ENCODE measurements around the gene MPRIP.
"Not testable (repeated sequence)": the region's sequence is repeated elsewhere in the genome, so short reads cannot be mapped to it uniquely, and the experiment has no call there.

The MPRIP gene

DNA sequence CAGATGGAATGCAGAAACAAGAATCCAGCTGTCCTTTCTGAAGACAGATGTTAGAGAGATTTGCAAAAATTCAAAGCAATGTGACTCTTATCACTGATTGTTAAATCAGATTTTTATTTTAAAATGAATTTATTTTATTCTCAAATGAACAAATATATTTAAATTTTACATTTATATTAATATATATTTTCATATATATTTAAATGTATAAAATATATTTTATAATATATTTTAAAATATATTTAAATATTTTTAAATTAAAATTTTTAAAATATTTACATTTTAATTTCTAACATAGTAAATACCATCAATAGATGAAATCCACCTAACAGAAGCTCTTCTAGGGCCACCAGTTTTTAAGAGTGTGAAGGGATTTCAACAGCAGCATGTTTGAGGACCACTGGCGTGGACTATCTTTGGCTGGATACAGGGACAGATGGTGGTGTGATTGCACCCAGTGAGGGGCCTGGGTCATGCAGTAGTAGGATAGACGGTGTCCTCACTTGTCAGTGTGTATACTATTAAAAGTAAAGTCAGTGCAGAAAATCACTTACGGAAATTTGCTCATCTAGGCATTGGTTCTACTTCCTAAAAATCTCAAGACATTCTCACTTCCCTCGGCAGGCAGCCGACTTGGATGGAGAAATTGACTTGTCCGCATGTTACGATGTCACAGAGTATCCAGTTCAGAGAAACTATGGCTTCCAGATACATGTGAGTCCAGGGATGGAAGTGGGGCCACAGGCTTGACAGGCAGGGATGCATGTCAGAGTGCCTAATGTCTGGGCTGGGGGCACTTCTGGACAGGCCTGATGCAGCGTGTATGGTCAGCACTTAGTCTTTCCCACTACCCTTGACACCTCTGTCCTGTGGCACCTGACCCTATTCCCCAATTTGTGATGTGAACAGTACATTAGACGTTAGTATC lies 107.5 kb downstream of the MPRIP start:
- DNase-seq (ENCODE audit: low read depth) = no peak

DNA sequence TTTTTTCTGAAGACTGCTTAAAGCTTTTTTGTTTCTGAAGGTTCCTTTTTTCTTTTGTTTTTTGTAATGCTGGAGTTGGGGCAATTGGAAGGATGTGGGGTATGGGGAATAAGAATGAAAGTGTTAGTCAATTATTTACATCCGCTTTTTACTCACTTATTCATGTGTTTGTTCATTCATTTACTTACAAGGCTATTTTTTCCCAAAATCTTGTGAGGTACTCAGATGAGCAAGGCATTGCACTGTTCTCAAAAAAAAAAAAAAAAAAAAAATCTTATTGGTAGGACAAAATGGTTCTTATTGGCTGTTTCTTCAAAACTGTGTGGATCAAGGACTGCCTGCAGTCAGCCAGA lies 108.2 kb downstream of the MPRIP start:
- no peak for DNase-seq (ENCODE audit: low read depth)

GRCh38 chr17:17151055-17151454 lies 108.8 kb downstream of the MPRIP start:
- peak; percentile 68 for DNase-seq (ENCODE audit: low read depth)

GRCh38 chr17:17151541-17151940 lies 109.3 kb downstream of the MPRIP start:
- no peak for DNase-seq (ENCODE audit: low read depth)

DNA sequence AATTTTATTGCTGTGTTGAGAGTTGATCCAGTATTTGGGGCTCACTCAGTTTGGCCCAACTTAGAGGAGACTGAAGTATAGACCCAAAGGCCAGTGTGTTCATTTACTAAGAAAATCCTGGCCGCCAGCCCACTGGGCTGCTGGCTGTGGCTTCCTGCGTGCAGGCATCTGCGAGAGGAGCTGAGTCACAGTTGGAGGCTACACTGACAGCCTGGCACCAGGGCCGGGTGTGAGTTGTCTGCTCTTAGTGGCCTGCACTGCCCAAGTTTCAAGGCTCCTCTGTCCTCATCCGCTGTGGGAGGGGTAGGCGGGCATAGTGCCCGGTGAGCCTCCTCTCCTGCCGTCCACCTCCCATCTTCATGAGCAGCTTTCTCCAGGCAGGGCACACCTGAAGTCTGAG lies 109.7 kb downstream of the MPRIP start:
- peak; percentile 70 for DNase-seq (ENCODE audit: low read depth)

GRCh38 chr17:17152385-17152784 lies 110.1 kb downstream of the MPRIP start:
- DNase-seq (ENCODE audit: low read depth) = no peak

DNA sequence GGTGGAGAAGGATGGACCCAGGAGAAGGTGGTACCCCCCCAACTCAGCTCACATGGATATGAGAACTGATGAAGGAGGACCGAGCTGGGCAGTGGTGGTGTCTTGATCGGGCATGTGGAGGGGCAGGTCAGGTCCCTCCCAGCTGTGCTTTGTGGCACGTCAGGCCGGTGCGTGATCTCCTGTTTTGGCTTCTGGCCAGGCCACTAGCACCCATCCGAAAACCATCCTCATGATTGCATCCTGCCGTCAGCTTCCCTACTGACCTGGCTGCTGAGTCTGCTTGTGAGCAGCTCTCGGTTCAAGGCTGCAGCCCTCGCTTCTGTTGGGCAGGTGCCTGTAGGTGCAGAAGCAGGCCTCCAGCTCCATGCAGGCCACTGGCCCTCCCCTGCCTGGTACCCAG lies 110.8 kb downstream of the MPRIP start:
- DNase-seq (ENCODE audit: low read depth) = no peak

DNA sequence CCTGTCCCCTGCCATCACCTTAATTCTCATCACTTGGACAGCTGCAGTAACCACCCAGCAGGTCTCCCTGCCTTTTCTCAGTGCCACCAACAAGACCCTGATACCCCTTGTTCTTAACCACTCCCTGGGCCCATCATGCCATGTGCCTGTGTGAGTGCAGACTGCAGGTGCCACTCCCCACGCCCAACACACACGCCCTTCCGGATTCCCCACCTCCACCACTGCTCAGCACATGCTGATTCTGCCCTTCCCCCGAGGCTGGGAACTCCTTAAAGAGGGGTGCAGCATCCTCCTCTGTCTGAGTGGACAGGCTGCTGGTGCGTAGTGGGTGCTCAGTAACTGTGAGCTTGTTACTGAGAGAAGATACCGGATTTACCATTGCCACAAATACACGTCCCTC lies 111.5 kb downstream of the MPRIP start:
- no peak for DNase-seq (ENCODE audit: low read depth)

DNA sequence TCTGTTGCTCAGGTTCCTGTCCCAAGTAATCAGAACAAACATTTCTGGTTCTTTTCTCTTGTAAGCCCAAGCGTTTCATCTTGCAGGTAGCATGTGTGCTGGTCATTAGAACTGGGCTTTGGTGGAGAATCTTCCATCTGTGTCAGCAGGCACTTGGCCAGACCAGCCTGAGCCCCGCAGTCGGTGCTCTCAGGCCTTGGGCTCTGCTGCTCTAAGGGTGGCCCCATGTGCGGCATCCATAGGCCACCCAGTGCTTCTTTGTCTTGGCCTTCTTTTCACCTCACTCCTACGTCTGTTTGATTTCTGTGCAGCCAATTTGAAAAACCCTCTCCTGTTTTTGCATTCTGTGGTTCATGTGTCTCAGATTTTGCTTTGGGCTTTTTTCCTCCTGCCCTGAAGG lies 112.3 kb downstream of the MPRIP start:
- DNase-seq (ENCODE audit: low read depth) = no peak

DNA sequence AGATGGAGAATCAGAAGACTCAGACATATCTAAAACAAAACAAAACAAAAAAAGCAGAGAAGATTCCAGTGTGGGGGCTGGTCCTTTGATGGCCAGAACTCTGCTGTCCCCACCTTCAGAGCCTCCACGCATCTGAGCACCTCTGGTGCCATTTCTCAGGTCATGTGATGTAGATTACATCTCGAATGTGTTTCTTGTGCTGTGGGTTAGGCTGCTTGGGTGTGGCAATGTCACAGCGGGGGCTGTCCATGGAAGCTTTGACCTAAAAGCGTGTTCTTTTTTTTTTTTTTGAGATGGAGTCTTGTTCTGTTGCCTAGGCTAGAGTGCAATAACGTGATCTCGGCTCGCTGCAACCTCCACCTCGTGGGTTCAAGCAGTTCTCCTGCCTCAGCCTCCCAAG lies 112.7 kb downstream of the MPRIP start:
- no peak for DNase-seq (ENCODE audit: low read depth)

DNA sequence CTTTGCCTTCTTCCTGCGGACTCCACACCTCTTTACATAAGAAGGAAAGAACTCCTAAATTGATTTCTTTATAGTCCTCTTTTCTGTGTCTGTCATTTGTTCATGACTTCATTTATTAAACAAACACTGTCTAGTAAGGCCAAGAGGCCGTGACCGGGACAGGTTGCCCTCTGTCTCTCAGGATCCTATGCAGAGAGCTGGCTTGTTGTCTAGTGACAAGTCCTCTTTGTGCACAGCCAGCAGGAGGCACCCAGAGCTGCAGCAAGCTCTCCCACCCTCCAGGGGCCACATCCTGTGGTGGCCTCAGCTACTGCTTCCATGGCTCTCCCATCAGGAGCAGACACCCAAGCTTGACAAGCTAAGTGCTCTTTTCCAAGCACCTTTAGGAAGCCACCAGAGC lies 113.3 kb downstream of the MPRIP start:
- no peak for DNase-seq (ENCODE audit: low read depth)

GRCh38 chr17:17156107-17156506 lies 113.8 kb downstream of the MPRIP start:
- DNase-seq (ENCODE audit: low read depth) = no peak

DNA sequence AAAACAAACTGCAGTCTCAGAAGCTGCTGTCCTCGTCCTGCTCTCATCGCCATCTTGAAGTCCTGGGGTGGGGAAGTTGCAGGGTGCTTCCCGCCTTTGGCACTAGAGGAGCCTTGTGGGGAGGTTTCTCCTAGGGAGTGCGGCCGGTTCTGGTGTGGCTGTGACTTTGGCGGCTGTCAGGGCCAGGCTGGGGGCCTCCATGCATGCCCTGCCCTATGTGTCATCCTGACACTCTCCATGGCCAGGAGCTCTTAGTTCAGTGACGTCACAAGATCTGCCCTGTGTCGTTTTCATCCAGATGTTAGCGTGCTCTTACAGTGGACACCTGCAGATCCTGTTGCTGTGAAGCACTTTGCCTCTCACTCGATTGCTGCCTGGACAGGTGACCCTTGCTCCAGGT lies 114.3 kb downstream of the MPRIP start:
- no peak for DNase-seq (ENCODE audit: low read depth)

GRCh38 chr17:17157041-17157440 lies 114.8 kb downstream of the MPRIP start:
- DNase-seq (ENCODE audit: low read depth) = no peak

DNA sequence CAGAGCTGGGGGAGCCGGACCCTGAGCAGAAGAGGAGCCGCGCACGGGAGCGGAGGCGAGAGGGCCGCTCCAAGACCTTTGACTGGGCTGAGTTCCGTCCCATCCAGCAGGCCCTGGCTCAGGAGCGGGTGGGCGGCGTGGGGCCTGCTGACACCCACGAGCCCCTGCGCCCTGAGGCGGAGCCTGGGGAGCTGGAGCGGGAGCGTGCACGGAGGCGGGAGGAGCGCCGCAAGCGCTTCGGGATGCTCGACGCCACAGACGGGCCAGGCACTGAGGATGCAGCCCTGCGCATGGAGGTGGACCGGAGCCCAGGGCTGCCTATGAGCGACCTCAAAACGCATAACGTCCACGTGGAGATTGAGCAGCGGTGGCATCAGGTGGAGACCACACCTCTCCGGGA lies 116.2 kb downstream of the MPRIP start:
- not testable (repeated sequence) for DNase-seq (ENCODE audit: low read depth)

DNA sequence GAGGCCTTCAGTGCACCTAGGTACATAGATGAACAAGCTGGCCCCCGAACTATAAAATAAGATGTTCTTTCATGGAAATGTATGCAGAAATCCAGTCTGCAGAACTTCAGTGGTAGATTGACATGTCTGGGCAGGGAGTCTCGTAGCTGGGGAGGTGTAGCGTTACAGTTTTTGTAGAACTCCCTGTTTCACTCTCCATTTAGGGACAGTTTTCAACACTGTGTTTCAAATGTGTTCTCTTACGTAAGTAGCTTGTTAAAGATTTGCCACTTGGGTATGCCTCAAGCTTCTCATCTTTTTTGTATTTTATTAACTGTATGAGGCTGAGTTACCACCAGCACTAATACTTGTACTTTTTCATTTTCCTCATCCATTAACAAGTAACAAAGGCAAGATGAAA lies 117.3 kb downstream of the MPRIP start:
- no peak for DNase-seq (ENCODE audit: low read depth)

GRCh38 chr17:17161121-17161520 lies 118.9 kb downstream of the MPRIP start:
- DNase-seq (ENCODE audit: low read depth) = no peak

GRCh38 chr17:17161759-17162158 lies 119.5 kb downstream of the MPRIP start:
- DNase-seq (ENCODE audit: low read depth) = no peak

DNA sequence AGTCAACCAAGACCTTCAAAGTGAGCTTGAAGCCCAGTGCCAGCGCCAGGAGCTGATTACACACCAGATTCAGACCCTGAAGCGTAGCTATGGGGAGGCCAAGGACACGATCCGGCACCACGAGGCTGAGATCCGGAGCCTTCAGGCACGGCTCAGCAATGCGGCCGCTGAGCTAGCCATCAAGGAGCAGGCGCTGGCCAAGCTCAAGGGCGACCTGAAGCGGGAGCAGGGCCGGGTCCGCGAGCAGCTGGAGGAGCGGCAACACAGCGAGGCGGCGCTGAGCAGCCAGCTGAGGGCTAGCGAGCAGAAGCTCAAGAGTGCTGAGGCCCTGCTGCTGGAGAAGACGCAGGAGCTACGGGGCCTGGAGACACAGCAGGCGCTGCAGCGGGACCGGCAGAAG lies 121.9 kb downstream of the MPRIP start:
- DNase-seq (ENCODE audit: low read depth) = no peak

DNA sequence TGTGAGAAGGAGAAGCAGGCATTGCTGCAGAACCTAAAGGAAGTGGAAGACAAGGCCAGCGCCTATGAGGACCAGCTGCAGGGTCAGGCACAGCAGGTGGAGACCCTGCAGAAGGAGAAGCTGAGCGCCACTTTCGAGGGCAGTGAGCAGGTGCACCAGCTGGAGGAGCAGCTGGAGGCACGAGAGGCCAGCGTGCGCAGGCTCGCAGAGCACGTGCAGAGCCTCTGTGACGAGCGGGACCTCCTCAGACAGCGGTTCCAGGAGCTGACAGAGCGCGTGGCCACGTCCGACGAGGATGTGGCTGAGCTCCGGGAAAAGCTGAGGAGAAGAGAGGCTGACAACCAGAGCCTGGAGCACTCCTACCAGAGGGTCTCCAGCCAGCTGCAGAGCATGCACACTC lies 122.4 kb downstream of the MPRIP start:
- DNase-seq (ENCODE audit: low read depth) = no peak

DNA sequence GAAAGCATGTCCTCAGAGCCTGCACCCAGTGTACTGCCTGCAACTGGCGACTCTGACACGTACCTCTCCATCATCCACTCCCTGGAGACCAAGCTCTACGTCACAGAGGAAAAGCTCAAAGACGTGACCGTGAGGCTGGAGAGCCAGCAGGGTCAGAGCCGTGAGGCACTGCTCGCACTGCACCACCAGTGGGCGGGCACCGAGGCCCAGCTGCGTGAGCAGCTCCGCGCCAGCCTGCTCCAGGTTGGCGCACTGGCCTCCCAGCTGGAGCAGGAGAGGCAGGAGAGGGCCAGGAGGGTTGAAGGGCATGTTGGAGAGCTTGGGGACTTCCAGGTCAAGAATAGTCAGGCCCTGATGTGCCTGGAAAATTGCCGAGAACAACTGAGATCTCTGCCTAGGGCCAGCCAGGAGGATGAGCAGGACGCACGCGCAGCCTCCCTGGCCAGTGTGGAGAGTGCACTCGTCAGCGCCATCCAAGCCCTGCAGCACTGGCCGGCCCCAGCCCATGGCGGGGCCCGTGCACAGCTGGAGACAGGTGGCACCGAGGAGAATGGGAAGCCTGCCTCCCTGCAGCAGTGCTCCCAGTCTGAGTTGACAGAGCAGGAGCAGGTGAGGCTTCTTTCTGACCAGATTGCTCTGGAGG lies 123.5 kb downstream of the MPRIP start:
- DNase-seq (ENCODE audit: low read depth) = no peak

GRCh38 chr17:17166446-17166845 lies 124.2 kb downstream of the MPRIP start:
- no peak for DNase-seq (ENCODE audit: low read depth)

DNA sequence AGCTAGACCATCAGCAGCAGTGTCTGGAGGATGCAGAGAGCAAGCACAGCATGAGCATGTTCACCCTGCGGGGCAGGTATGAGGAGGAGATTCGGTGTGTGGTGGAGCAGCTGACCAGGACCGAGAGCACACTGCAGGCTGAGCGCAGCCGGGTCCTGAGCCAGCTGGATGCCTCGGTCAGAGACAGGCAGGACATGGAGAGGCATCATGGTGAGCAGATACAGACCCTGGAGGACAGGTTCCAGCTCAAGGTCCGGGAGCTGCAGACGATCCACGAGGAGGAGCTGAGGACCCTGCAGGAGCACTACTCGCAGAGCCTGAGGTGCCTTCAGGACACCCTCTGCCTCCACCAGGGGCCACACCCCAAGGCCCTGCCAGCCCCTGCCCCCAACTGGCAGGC lies 125.1 kb downstream of the MPRIP start:
- DNase-seq (ENCODE audit: low read depth) = no peak

DNA sequence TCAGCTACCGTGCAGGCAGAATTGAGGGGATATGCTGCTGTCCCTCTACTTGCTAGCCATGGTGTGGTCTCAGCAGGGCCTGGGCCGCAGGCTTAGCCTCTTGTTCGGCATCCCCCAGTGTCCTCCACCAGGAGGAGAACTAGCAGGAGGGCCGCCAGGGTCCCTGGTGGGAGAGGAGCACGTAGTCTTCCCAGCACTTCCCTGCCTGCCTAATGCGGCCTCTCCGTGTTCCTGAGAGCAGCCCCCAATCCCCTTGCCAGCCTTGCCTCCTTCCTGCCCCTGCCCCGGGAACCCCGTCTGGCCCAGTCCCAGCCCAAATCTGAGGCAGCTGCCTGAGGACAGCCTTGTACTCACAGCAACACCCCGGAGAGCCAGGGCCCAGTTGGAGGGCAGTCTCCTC lies 125.7 kb downstream of the MPRIP start:
- DNase-seq (ENCODE audit: low read depth) = no peak
